ENCODE measurements around the gene DDB1.
"Not testable (repeated sequence)": the region's sequence is repeated elsewhere in the genome, so short reads cannot be mapped to it uniquely, and the experiment has no call there.

Gene DDB1

GRCh38 chr11:61267437-61267841 lies 65.5 kb downstream of the DDB1 start:
- no peak for DNase-seq

DNA sequence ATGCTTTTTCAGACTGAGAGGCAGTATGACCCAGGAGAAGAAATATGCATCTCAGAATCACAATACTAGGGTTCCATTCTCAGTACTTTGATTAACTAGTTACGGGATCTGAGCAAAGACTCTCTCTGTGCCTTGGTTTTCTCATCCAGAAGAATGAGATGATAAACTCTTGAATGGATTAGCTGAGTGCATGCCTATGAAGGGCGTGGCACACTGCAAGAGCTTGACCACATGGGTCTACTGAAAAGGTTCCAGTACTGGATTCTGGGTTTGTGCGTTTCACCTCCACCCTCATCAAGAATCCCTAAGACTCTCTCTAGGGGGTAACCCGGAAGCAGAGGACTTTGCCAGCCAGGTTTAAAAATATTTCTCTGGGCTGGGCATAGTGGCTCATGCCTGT lies 66.3 kb downstream of the DDB1 start:
- DNase-seq = no peak

DNA sequence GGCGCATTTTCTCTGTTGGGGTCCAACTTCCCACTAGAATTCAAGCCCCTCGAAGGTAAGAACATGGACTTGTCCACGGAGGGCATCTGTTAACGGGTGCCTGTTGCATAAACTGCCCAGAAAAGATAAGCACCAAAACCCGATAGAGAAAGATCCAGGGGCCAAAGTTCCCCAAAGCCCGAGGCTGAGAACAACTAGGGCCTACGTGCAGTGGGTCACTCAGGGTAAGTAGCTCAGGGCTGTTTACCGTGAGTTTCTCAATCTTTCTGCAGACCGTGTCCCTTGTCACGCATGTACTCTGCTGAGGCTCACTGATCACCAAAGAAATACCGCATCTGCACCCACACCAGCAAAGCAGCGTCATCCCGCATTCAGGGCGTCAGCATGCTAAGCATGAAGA lies 67.5 kb downstream of the DDB1 start:
- no peak for DNase-seq

DNA sequence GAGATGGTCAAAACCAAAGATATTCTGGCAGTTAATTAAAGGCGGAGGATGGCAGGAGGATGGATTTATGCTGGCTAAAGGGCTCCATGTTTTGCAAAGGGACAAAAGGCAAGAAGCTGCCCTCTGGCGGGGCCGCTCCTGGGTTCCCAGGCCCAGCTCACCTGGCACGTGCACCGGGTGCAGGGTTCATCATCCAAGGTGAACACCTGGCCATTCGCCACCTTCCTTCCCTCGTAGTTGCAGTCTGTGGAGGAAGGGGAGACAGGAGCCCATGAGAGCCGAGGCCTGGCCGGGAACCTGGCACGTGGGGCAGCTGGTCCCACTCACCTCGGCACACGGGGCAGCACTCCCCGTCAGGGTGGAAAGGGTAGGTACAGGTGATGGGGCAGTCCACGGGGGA lies 68.1 kb downstream of the DDB1 start:
- DNase-seq = no peak

DNA sequence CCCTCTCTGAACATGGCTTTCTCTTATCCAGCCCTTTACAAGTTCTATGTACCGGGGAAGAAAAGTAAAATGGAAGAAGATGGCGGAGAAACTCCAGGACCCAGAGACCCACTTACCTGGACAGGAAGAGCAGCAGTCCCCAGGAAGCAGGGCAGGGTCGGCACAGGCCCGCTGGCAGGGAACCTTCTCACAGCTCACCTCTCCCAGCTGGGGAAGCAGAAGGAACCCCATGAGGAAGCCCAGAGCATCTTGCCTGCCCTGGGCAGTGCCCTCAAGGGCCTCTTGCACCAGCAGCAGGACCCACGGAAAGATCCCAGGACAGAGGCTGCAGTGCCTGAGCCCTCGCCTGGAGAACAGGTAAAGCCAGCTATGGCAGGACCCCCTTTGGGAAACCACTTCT lies 68.5 kb downstream of the DDB1 start:
- no peak for DNase-seq

- DNase-seq = no peak
Observed at GRCh38 chr11:61259363-61259762, 73.5 kb downstream of the DDB1 start.

DNA sequence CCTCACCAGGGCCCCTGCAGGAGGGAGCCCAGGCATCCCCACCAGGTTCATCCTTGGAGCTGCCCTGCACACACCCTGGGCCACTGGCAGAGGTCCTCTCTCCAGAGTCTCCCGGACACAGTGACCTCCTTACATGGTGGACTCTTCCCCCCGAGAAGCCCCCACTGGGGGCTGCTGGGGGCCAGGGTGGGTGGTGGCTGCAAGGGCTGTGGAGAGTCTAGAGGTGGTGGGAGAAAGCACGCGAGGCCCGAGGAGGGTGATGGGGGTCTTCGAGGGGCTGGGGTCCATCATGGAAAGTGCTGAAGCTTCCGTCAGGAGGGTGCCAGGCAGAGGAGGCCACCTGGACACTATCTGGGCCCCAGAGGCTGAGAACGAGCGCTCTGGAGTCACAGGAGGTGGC lies 74.4 kb downstream of the DDB1 start:
- no peak for DNase-seq

- no peak for DNase-seq
Observed at GRCh38 chr11:61256710-61257482, 76.0 kb downstream of the DDB1 start.

- DNase-seq = no peak
Observed at GRCh38 chr11:61254403-61255025, 78.4 kb downstream of the DDB1 start.

- DNase-seq = not testable (repeated sequence)
Observed at GRCh38 chr11:61252332-61252731, 80.6 kb downstream of the DDB1 start.

DNA sequence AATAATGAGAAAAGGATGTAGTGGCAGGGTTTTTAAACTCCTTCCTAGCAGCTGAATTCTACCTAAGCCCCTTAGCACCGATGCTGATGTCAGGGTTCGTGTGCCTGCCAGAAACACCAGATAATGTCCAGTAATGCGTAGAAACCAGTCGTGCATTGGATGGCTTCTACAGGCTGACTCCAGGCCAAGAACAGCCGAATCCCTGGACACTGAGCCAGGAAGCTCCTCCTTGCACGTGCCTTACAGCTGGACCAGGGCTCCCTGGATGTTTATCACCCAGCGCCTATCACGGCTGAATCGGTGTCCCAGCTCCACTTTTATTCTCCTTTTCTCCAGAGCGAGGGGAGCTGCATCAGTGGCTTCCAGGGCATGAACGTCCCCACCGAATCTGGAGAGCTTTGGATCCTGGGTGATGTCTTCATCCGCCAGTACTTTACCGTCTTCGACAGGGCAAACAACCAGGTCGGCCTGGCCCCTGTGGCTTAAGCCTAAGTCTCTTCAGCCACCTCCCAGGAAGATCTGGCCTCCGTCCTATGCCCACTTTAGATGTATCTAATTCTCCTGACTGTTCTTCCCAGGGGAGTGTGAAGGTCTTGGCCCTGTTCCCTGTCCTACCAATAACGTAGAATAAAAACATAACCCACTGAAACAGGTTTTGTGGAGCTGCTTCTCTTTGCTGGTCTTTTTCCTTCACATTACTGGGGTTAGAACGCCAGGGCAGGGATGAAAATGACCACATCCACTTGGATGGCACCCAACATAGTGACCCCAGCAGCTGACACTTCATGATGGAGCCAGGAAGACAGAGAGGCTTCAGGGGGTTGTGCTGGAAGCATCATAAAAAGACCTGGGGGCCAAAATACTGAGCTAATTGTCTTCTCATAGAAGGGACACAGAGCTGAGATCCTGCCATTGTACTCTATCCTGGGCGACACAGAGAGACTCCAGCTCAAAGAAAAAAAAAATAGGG lies 81.8 kb downstream of the DDB1 start:
- DNase-seq = not testable (repeated sequence)

Measured in NCI-H2171 (cell line).